COR-L47 (cell line): Measurements from ENCODE around the gene POU3F1.
"Not testable (repeated sequence)": the region's sequence is repeated elsewhere in the genome, so short reads cannot be mapped to it uniquely, and the experiment has no call there.

Experiments used
- DNase-seq: peaks from one replicate; lab custom pipeline; 2025; lab: John Stamatoyannopoulos, UW

Gene POU3F1

GRCh38 chr1:38047603-38048141 is 1.1 kb upstream of the POU3F1 start:
- DNase-seq, result no peak

- peak; percentile 72 for DNase-seq
Observed at GRCh38 chr1:38046884-38047602, 450 bp upstream of the POU3F1 start.

GRCh38 chr1:38045401-38046332 is 926 bp downstream of the POU3F1 start:
- no peak for DNase-seq

- DNase-seq, result no peak
Observed at GRCh38 chr1:38044221-38045215, 2.1 kb downstream of the POU3F1 start.

- DNase-seq, result no peak
Observed at GRCh38 chr1:38043036-38043747, 3.4 kb downstream of the POU3F1 start.

- DNase-seq, result no peak
Observed at GRCh38 chr1:38041936-38042834, 4.4 kb downstream of the POU3F1 start.

- no peak for DNase-seq
Observed at GRCh38 chr1:38039331-38040088, 7.1 kb downstream of the POU3F1 start.

- no peak for DNase-seq
Observed at GRCh38 chr1:38038861-38039260, 7.7 kb downstream of the POU3F1 start.

- DNase-seq, result no peak
Observed at GRCh38 chr1:38037221-38037939, 9.2 kb downstream of the POU3F1 start.

- DNase-seq, result no peak
Observed at GRCh38 chr1:38034871-38035270, 11.7 kb downstream of the POU3F1 start.

GRCh38 chr1:38032992-38033391 is 13.6 kb downstream of the POU3F1 start:
- not testable (repeated sequence) for DNase-seq

GRCh38 chr1:38031513-38031866 is 15.1 kb downstream of the POU3F1 start:
- DNase-seq, result no peak

GRCh38 chr1:38030596-38031512 is 15.7 kb downstream of the POU3F1 start:
- DNase-seq, result no peak

GRCh38 chr1:38029685-38030511 is 16.7 kb downstream of the POU3F1 start:
- no peak for DNase-seq

GRCh38 chr1:38029081-38029681 is 17.4 kb downstream of the POU3F1 start:
- DNase-seq, result peak; percentile 98

GRCh38 chr1:38028671-38029070 is 17.9 kb downstream of the POU3F1 start:
- no peak for DNase-seq
